ENCODE measurements around the gene CD276.

The CD276 gene

DNA sequence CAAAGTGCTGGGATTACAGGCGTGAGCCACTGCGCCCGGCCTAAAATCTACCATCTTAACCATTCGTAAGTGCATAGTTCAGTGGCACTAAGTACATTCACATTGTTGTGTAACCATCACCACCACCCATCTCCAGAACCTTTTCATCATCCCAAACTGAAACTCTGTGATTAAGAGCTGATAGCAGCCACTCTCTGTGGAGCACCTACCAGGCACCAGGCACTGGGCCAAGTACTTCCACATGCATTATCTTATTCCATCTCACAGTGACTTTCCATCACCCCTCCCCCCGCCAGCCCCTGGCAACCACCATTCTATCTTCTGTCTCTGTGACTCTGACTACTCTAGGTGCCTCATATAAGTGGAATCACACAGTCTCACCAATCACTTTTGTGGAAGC lies 71.3 kb downstream of the CD276 start:
- no peak overlapping the region for H3K4me3 ChIP-seq (ENCODE audit: low read length)
- DNase-seq (ENCODE audit: low read depth) = no peak
- TF ChIP-seq, protein P1, sequence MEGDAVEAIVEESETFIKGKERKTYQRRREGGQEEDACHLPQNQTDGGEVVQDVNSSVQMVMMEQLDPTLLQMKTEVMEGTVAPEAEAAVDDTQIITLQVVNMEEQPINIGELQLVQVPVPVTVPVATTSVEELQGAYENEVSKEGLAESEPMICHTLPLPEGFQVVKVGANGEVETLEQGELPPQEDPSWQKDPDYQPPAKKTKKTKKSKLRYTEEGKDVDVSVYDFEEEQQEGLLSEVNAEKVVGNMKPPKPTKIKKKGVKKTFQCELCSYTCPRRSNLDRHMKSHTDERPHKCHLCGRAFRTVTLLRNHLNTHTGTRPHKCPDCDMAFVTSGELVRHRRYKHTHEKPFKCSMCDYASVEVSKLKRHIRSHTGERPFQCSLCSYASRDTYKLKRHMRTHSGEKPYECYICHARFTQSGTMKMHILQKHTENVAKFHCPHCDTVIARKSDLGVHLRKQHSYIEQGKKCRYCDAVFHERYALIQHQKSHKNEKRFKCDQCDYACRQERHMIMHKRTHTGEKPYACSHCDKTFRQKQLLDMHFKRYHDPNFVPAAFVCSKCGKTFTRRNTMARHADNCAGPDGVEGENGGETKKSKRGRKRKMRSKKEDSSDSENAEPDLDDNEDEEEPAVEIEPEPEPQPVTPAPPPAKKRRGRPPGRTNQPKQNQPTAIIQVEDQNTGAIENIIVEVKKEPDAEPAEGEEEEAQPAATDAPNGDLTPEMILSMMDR (IDR thresholded peaks at IDR 0.05; ENCODE audit: insufficient read depth, low read depth, low read length, missing control alignments) = no peak

DNA sequence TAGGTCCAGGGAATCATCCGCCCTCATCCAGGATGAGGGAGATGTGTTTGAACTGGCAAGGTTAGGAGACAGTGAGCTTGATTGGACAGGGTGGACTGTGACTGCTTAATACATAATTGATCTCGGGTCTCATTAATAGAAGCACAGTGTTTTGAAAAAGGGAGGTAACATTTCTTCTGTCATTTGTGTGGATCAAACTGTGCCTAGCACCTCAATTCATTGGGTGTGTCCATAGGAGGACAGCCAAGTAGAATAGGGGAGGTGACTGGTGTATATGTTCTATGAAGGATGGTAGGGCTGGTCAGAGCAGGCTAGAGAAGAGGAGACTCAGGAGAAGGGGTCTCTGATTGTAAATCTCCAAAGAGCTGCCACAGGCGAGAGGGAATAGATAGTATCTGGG lies 71.8 kb downstream of the CD276 start:
- DNase-seq (ENCODE audit: low read depth) = no peak
- H3K4me3 ChIP-seq (ENCODE audit: low read length) = no peak overlapping the region
- TF ChIP-seq, protein P1 (IDR thresholded peaks at IDR 0.05; ENCODE audit: insufficient read depth, low read depth, low read length, missing control alignments) = no peak

DNA sequence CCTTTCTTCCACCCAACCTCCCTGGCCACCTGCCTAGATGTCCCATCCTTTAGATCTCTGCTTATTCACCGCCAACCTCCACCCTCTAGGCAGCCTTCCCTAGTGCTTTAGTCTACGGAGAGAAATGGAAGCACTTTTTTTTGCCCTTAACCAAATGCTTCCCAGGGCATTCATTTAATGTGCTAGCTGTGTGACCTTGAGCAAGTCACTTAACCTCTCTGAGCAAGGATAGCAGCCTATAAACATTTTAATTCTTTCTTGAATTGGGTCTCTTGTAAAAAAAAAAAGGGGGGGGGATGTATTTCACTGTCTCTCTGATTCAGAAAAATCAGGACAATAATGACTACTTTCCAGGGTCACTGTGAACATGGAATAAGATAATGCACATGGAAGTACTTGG lies 72.2 kb downstream of the CD276 start:
- no peak for DNase-seq (ENCODE audit: low read depth)
- TF ChIP-seq, protein P1 (IDR thresholded peaks at IDR 0.05; ENCODE audit: insufficient read depth, low read depth, low read length, missing control alignments) = no peak
- no peak overlapping the region for H3K4me3 ChIP-seq (ENCODE audit: low read length)

DNA sequence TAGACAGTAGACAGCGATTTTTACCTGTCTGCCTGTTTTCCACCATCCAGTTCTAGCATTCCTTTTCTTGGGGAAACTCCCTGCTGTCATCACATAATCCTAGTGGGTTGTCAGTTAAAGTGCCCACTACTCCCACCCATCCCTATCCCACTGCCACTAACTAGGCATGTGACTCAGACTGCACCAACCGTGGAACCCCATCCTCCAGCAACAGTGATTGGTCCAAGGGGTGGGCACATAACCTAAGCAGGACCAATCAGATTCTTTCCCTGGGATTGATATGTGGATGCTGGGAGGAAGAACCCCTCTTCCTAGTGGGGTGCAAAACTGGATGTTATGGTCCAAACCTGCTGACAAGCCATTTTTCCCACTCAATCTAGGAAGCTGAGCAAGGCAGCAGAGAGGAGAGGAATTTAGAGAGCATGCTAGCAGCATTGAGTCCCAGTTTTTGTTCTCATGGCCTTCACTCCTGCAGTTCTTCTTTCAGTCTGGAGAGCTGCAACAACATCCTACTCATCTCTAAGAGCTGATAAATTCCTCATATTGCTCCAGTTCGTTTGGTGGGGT lies 72.8 kb downstream of the CD276 start:
- no peak overlapping the region for H3K4me3 ChIP-seq (ENCODE audit: low read length)
- DNase-seq (ENCODE audit: low read depth) = no peak
- TF ChIP-seq, protein P1 (IDR thresholded peaks at IDR 0.05; ENCODE audit: insufficient read depth, low read depth, low read length, missing control alignments) = no peak

DNA sequence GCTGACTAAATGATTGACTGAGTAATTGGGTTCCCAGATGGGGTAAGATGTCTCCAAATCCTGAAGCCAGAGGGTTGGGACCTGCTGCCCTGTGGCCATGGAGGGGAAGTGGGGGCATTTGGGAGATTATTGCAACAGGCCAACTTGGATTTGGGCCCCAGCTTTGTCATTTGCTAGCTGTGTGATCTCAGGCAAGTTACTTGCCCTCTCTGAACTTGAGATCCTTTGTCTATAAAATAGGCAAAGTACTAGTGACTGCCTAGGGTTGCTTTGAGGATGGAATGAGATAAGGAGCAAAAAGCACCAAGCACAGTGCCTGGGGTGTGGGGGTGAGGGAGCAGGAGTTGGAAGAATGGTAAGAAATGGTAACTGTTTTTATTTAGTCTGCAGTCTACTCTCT lies 73.4 kb downstream of the CD276 start:
- H3K4me3 ChIP-seq (ENCODE audit: low read length) = no peak overlapping the region
- no peak for DNase-seq (ENCODE audit: low read depth)
- TF ChIP-seq, protein P1 (IDR thresholded peaks at IDR 0.05; ENCODE audit: insufficient read depth, low read depth, low read length, missing control alignments) = no peak

DNA sequence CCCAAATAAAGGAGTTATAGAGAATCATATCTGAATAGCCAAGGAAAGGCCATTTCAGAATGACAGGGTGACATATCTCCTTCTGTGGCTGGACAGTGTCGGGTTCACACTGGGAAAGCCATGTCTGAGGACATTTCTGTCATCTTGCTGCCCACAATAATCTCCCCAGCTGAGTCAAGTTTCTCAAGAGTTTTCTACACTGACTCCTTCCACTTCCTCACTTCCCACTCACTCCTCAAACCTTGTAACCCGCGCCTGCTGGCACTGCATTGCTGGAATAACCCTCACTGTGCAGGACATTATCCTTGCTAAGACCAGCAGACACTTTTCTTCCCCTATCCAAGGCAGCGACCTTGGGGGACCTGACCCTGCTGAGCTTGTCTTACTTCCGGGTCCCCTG lies 74.3 kb downstream of the CD276 start:
- TF ChIP-seq, protein P1 (IDR thresholded peaks at IDR 0.05; ENCODE audit: insufficient read depth, low read depth, low read length, missing control alignments) = no peak
- H3K4me3 ChIP-seq (ENCODE audit: low read length) = no peak overlapping the region
- no peak for DNase-seq (ENCODE audit: low read depth)

Data from epithelial cell of esophagus (primary cell).